Tibial nerve (tissue), 4 donors: ENCODE data around the gene RGS2. TPM values are rescaled to one million over a fixed set of nuclear protein-coding genes. Genes with fewer than 3 reads are reported as not detected.

Experiments used
- DNase-seq, 2 donors: peaks; one replicate each; pipeline ENCODE4 v3.0.0-alpha.2; 2019; ENCODE audit warnings: low spot score in 2 of 2
- H3K27ac ChIP-seq, 4 donors: fragments of 200-600 bp; sonication (generic) in 3 of 4; one replicate each; pipeline ENCODE4 v1.5.1; 2017 to 2019; ENCODE audit warnings: mild to moderate bottlenecking in 1 of 4
- H3K27me3 ChIP-seq, 2 donors: fragments of 200-600 bp; sonication (generic) in 1 of 2; one replicate each; pipeline versions ENCODE4 v1.5.1 to v1.6.0; 2017 to 2019
- H3K36me3 ChIP-seq, 3 donors: fragments of 200-600 bp; sonication (generic); one replicate each; pipeline ENCODE4 v1.5.1; 2018 to 2019
- H3K4me1 ChIP-seq, 4 donors: fragments of 200-600 bp; sonication (generic) in 3 of 4; one replicate each; pipeline ENCODE4 v1.5.1; 2017 to 2019
- H3K4me3 ChIP-seq, 4 donors: fragments of 200-600 bp; sonication (generic) in 3 of 4; one replicate each; pipeline ENCODE4 v1.5.1; 2017 to 2019; ENCODE audit warnings: mild to moderate bottlenecking in 1 of 4, moderate library complexity in 1 of 4
- H3K9me3 ChIP-seq, 4 donors: fragments of 200-600 bp; sonication (generic) in 3 of 4; one replicate each; pipeline ENCODE4 v1.5.1; 2017 to 2019
- EP300 ChIP-seq, 2 donors: sonication (generic); formaldehyde crosslinking; IDR thresholded peaks; one replicate each; pipeline ENCODE4 v1.6.1; 2017; ENCODE audit warnings: antibody characterized with exemption in 2 of 2, mild to moderate bottlenecking in 1 of 2
- POLR2A ChIP-seq, 2 donors: fragments of 450-650 bp; IDR thresholded peaks; one replicate each; pipeline ENCODE4 v1.6.1; 2017; ENCODE audit warnings: antibody characterized with exemption in 2 of 2, mild to moderate bottlenecking in 2 of 2, moderate library complexity in 2 of 2
- WGBS, 2 donors: methylation state at CpG; one replicate each; pipeline ENCODE4 v1.1.5; 2018; 5-methylcytosine and 5-hydroxymethylcytosine counted together
- total RNA-seq, 4 donors: library from RNA; depleted of rRNA; stranded (reverse); fragments of >200 nt; gene quantifications; one replicate each; pipeline ENCODE4 v1.1.0, GENCODE V29; 2016
- TF ChIP-seq, protein P1 (sequence below), 5 experiments: fragments of 200-600 bp in 3 of 5; fragments of 450-650 bp in 2 of 5; sonication (generic) in 3 of 5; IDR thresholded peaks; one replicate each; pipeline ENCODE4 v1.5.1; 2016 to 2019; ENCODE audit warnings: antibody characterized with exemption in 5 of 5, mild to moderate bottlenecking in 3 of 5, moderate library complexity in 2 of 5

RGS2 gene
- total RNA-seq, 4 donors from 2014 or later = 15.0 to 38.6 (median 31.1) TPM

- TF ChIP-seq EP300 (IDR thresholded peaks at IDR 0.05) (no peak), POLR2A (IDR thresholded peaks at IDR 0.05) (no peak)
- TF ChIP-seq, protein P1, sequence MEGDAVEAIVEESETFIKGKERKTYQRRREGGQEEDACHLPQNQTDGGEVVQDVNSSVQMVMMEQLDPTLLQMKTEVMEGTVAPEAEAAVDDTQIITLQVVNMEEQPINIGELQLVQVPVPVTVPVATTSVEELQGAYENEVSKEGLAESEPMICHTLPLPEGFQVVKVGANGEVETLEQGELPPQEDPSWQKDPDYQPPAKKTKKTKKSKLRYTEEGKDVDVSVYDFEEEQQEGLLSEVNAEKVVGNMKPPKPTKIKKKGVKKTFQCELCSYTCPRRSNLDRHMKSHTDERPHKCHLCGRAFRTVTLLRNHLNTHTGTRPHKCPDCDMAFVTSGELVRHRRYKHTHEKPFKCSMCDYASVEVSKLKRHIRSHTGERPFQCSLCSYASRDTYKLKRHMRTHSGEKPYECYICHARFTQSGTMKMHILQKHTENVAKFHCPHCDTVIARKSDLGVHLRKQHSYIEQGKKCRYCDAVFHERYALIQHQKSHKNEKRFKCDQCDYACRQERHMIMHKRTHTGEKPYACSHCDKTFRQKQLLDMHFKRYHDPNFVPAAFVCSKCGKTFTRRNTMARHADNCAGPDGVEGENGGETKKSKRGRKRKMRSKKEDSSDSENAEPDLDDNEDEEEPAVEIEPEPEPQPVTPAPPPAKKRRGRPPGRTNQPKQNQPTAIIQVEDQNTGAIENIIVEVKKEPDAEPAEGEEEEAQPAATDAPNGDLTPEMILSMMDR (IDR thresholded peaks at IDR 0.05) = no peak
- no peak for DNase-seq
- Histone ChIP-seq H3K4me1 (no peaks in the 10 kb centered on the region), H3K27ac (no peak overlapping the region), H3K27me3 (no peaks in the 10 kb centered on the region), H3K4me3 (no peak overlapping the region), H3K9me3 (no peaks in the 10 kb centered on the region), H3K36me3 (no peaks in the 10 kb centered on the region)
- WGBS, 2 donors = 63 to 71% methylated on average over 4 of the region's 4 CpGs
These were observed 18.1 kb downstream of the RGS2 start for GRCh38 chr1:192826791-192827546.

DNA sequence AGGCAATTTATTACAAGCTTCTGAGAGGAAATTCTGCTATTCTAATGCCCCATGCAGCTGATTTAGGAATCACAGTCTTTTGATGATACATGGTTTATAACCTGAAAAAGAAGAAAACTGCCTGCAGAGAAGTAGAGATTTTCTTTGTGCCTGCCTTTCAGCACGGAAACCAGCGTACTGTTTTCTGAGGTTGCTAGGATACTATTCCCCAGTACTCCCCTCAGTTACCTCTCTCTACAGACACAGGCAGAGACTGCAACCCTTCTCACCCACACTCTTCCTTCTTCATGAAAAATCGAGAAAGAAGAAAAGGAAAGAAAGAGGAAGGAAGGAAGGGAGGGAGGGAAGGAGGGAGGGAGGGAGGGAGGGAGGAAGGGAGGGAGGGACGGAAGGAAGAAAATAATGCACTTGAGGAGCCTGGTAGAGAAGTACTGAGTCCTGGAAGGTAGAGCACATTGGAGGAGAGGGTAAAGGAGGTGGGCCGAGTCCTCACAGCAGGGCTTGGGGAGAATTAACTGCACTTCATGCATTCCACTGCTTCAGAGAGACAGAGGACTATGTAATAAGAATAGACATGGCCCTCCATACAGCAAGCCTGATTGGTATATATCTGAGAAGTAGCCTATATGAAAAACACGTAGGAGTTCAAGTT, 21.9 kb downstream of the RGS2 start:
- no peaks in the 10 kb centered on the region for H3K9me3 ChIP-seq
- no peak for DNase-seq
- 42 to 46% methylated on average over 6 of the region's 6 CpGs for WGBS, 2 donors
- no peaks in the 10 kb centered on the region for H3K27me3 ChIP-seq
- no peak overlapping the region for H3K27ac ChIP-seq
- H3K4me1 ChIP-seq = peaks cover 0 to 8% (median 0%) of the 10 kb centered on the region in 4 donors
- no peaks in the 10 kb centered on the region for H3K36me3 ChIP-seq
- TF ChIP-seq POLR2A (IDR thresholded peaks at IDR 0.05) = no peak
- TF ChIP-seq, protein P1 (IDR thresholded peaks at IDR 0.05) = no peak
- no peak overlapping the region for H3K4me3 ChIP-seq

- Histone ChIP-seq H3K9me3 (no peaks in the 10 kb centered on the region), H3K4me3 (no peak overlapping the region), H3K36me3 (no peaks in the 10 kb centered on the region), H3K27ac (no peak overlapping the region), H3K4me1 (peaks cover 0 to 8% (median 0%) of the 10 kb centered on the region in 4 donors), H3K27me3 (no peaks in the 10 kb centered on the region)
- no peak for DNase-seq
- TF ChIP-seq POLR2A (IDR thresholded peaks at IDR 0.05) (no peak), EP300 (IDR thresholded peaks at IDR 0.05) (no peak)
- TF ChIP-seq, protein P1 (IDR thresholded peaks at IDR 0.05) = no peak
- 74 to 80% methylated on average over 5 of the region's 5 CpGs for WGBS, 2 donors
These were observed 23.0 kb downstream of the RGS2 start for GRCh38 chr1:192831706-192832355.

DNA sequence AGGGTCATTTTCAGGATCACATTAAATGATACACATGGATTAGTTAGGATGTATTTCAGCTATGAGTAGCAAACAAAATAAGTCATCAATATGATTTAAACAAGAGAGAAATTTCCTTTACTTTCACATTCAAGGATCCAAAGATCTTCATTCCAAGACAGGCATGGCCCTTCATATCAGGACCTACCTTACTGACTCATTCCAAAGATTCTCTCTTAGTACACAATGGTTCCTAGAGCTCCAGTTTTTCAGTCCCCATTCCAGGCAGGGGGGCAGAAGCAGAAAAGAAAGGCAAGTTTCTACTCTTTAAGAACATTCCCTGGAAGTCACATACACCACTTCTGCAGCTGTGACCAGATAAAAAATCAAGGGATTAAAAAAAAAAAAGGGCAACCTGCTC, 23.7 kb downstream of the RGS2 start:
- Histone ChIP-seq H3K36me3 (no peaks in the 10 kb centered on the region), H3K9me3 (no peaks in the 10 kb centered on the region), H3K27me3 (no peaks in the 10 kb centered on the region), H3K27ac (no peak overlapping the region), H3K4me3 (no peak overlapping the region), H3K4me1 (peaks cover 0 to 8% (median 0%) of the 10 kb centered on the region in 4 donors)
- TF ChIP-seq POLR2A (IDR thresholded peaks at IDR 0.05) (no peak), EP300 (IDR thresholded peaks at IDR 0.05) (no peak)
- TF ChIP-seq, protein P1 (IDR thresholded peaks at IDR 0.05) = no peak
- DNase-seq = no peak

DNA sequence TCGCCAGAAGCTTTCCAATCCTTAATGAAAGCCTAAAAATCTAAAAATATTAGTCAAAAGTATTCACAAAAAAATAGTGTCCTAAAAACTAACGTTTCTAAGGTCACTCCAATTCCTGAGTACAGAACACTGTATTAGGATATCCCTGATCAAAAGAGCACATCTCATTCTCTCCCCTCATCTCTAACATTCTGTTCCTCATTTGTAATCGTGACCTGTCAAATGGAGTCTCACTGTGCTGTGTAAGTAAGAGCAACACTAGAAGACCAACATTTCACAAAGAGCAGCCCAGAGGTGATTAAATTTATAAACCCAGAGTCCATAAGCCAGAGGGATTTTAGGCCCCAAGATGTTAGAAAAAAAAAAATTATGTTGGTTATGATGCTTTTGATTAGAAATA, 26.3 kb downstream of the RGS2 start:
- Histone ChIP-seq H3K9me3 (no peaks in the 10 kb centered on the region), H3K36me3 (no peaks in the 10 kb centered on the region), H3K27me3 (no peaks in the 10 kb centered on the region), H3K4me3 (no peak overlapping the region), H3K27ac (no peak overlapping the region), H3K4me1 (peaks cover 0 to 8% (median 0%) of the 10 kb centered on the region in 4 donors)
- TF ChIP-seq EP300 (IDR thresholded peaks at IDR 0.05) = no peak
- TF ChIP-seq, protein P1 (IDR thresholded peaks at IDR 0.05) = no peak
- no peak for TF ChIP-seq POLR2A (IDR thresholded peaks at IDR 0.05)
- DNase-seq = no peak
- WGBS, 2 donors = 61 to 70% methylated on average over 3 of the region's 3 CpGs
